Activated CD8-positive, alpha-beta memory T cell treated with anti-CD3 and anti-CD28 coated beads, Interleukin-2, amount 50 U/mL, for 24 hours (primary cell): ENCODE measurements around the gene NEO1.

ENCODE experiments used
- DNase-seq: peaks from one replicate; pipeline ENCODE4 v3.0.0-alpha.2; 2020; ENCODE audit errors: extremely low read depth

The NEO1 gene

DNA sequence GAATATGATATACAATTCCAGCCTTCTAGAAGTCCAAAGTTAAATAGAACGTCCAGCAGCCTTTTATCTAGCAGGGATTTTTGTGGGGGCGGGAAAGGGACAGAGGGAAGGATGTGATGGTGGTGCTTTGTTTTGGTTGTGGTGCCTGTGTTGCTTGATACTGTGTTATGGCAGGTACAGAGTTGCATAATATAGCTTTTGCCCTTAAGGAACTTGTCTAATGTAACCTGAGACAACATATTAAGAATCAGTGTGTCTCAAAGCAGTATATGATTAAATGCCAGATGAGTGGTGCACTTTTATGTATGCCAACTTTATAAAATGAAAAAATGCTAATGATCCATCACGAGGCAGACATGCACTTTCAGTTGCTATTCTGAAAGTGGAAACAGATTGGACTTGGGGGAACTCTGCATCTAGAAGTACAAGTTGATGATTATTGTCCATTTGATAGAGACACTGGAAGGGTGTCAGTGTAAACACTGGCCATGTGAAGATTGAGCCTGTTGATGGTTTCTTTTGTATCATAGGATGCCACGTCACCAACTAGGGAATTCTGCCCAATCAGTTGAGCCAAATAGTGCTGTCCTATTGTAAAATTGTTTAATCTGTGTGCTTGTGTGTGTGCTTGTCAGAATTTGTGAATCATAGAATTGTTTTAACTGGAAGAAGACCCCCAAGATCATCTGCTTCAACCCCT, 23.0 kb downstream of the NEO1 start:
- no peak for DNase-seq

DNA sequence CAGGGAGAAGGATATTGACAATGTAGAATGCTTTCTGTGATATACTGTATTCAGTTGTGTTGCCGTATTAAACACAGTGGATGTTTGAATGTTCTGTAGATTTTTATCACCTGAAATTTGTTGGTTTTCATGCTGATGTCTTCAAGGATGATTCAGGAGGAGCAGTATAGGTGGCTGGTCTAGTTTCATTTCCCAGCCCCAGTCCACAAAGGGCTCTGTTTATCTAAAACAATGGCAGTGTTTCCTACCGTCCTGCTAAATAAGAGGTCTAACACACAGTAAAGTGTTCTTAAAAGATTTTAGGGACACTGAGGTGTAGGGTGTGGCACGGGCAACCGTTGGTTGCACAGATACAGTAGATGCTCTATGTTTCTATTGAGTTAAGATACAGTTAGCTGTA, 26.0 kb downstream of the NEO1 start:
- no peak for DNase-seq

DNA sequence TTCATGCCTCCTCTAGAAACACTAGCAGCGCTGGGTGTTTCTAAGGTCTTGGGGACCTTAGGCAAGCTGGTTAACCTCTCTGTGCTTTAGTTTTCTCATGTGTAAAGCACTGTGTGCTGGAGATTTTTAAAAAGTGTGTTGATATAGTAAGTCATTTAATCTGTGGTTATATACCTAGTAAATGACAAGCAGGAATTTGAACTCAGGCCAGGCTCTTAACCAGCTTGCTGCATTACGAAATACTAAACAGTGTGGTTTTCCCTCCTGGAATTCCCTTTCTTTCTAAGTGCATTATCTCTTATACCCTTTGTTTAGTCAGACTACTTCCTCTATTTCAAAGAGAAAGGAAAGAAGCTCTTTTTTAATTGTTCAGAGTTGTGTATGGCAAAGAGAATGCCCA, 26.5 kb downstream of the NEO1 start:
- no peak for DNase-seq

DNA sequence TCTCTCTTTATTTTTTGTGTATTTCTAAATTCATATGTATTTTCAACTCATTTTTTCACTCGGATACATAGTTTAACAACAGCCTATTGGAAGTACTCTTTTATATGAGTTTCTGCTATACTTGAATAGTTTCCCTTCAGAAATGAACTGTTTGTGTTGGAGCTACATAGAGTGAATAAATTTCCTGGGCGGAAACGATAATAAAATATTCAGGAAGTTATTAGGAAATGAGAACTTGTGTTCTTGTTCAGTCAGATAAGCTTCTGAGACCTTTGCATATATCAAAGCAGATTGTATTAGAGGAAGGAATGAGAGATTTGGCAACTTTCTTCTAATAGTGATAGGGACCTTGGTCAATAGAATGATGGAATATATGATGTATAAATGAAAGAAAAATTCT, 27.3 kb downstream of the NEO1 start:
- DNase-seq: no peak

DNA sequence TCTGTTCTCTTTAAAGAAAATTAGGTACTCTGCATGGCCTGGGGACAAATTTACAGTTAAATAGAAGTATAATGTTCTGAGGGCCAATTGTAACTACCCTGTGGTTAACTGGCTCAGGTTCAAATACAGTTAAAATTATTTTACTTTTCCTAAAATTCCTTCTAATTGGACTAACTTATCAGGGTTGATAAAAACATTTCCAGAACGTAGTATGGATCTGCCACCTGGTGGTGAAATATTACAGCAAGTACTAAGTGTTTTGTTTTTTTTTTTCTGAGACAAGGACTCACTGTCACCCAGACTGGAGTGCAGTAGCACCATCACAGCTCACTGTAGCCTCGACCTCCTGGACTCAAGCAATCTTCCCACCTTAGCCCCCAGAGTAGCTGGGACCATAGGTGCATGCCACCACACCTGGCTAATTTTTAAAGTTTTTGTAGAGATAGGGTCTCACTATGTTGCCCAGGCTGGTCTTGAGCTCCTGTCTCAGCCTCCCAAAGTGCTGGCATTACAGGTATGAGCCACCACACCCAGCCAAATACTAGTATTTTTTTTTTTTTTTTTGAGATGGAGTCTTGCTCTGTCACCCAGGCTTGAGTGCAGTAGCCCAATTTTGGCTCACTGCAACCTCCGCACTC, 29.2 kb downstream of the NEO1 start:
- no peak for DNase-seq

DNA sequence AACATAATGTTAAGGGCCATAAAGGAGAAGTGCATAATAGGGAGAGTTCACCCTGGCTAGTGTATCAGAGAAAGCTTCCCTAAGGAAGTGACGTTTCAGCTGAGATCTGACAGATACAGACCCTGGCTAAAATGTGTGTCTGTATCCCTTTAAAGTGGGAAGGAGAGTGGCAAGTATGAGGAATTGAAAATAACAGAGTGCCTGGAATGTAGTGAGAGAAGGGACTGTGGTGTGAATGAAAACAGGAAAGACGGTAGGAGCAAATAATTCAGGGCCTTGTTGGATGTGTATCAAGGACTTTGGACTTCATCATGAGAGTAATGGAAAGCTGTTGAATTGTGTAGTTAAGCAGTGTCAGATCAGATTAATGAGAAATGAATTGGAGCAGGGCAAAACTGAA, 30.5 kb downstream of the NEO1 start:
- DNase-seq: no peak

DNA sequence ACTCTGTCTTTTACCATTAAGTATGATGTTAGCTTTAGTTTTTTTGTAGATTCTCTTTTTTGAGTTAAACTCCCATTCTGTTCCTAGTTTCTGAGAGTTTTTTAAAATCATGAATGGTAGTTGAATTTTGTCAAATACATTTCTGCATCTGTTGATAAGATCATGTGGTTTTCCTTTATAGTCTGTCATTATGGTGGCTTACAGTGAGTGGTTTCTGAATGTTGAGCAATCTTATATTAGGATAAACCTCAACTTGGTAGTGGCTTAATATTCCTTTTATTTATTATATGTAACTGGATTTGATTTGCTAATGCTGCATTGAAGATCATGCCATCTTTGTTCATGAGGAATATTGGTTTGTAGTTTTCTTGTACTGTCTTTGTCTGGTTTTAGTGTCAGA, 34.8 kb downstream of the NEO1 start:
- no peak for DNase-seq

DNA sequence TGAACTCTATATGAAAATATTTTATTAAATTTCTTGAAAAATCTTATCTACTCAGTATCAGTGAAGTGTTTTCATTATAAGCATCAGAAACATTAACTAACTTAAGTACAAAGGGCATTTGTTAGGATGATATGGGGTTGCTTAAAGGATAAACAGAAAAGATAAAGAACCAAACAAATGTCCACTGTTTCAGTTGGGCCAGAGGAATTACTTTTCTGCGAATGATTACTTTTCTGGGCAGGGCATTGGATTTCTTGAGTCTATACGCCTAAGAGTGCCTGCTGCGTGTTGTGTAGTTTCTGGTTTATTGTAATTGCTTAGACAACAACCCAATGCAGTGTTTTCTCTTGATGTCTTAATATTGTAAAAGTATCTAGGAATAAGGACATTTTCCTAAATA, 52.8 kb downstream of the NEO1 start:
- no peak for DNase-seq

DNA sequence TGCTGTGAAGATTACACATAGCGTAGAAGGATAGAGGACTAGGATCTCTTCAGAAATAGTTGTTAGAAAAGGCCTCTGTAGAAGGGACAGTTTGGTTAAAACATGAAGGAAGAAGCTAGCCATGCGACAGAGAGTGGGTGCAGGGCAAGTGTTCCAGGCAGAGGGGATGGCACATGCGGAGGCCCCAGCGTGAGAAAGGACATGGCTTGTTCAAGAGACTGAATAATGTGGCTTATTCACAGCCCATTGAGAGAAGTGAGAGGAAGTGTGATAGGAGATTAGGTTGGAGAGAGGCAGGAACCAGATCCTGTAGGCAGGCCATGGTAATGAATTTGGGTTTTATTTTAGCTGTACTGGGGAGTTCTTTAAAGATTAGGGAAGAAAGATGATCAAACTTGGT, 56.4 kb downstream of the NEO1 start:
- DNase-seq: no peak

DNA sequence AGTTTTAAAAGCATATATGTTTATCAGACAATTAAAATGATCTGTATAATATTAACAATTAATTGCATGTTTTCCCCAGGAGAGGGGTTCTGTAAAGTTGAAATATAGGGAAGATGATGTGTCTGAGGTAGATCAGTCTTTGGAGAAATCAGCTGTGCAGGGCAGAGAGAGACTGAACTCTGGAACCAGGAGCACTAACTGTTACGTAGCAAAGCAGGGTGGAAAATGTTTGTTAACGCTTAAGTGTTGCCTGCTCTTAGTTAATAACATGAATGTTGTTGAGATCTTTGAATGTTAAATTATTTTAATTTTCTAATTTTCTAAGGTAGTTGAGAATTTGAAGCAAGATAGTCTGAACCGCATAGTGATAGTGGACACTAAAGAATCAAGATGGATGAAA, 57.5 kb downstream of the NEO1 start:
- no peak for DNase-seq

DNA sequence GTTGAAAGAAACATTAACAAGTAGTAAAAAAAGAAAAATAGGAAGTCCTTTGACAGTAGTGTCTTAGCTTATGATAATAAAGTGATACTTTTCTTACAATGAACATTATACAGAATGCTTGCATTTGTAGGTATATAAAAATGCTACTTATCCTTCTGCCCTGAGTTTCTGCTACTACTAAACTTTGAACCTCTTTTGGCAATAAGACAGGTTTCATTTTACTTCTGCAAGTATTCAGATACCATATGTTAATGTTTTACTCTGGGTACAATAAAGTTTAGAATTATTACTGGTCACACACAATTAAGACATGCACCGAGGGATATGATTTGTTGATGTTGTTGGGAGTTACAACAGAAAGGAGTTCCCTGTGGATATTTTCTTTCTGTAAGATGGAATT, 57.9 kb downstream of the NEO1 start:
- no peak for DNase-seq

DNA sequence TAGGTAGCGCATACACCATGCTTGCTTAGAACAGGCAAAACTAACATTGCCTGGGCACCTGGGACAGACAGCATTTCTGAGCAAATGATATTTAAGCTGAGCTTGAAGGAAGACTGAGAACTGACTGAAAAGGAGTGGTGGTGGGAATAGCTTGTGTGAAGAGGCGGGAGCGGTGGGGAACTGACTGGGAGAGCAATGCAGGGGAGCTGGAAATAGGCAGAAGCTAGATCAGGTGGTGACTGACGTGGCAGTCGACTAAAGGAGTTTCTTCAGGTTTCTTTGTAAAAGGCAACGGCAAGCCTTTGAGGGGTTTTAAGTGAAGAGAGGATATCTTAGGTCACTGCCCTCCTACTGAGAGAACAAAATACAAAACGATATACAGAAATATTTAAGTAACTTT, 61.8 kb downstream of the NEO1 start:
- no peak for DNase-seq

DNA sequence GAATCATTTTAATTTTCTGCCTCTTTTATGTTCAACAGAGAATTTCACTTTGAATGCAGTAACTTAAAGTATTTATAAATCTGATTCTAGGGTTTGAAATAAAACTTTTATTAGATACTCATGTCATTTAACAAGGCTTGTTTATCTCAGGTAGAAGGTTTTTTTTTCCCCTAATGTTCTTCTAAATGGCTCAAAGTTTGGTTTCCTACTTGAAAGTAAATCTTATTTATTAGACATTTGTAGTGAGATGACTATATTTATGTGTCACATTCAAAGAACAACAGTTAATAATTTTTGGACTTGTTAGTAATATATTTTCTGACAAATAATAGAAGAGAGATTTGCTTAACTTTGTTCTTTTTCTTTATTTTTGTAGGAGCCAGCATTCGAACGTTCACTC, 63.9 kb downstream of the NEO1 start:
- no peak for DNase-seq

DNA sequence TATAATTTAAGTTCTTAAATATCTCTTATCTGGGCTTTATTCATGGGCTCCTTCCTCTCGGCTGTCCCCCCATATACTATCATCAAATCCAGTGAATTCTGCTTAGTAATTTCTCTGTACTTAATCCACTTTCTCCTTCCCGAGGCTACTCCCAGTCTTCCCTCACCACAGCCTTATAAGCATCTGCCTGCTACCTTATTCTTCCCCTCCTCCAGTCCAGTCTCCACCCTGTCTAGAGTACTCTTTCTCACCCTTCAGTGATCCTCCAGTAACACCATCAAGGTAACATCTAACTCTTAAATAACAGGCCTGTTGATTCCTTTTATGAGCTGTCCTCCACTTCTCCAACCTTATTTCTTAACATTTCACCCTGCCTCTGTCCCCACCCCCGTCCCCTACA, 65.8 kb downstream of the NEO1 start:
- no peak for DNase-seq

DNA sequence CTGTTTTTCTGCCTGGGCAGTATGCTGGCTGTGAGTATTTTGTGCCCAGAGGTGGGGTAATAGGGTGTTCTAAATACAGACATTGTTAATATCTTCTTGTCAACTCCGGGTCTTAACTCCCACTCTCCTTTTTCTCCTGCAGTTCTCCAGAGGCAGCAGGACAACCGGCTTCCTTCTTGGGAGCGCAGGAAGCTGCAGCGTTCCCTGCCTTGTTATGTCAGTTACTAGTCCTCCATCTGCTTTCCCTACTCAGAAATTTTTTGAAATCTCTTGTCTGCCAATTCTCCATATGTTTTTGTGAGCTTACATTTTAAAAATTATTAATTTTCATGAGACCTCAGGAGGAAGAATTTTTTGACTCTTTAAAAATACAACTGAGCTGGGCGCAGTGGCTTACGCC, 67.2 kb downstream of the NEO1 start:
- no peak for DNase-seq

DNA sequence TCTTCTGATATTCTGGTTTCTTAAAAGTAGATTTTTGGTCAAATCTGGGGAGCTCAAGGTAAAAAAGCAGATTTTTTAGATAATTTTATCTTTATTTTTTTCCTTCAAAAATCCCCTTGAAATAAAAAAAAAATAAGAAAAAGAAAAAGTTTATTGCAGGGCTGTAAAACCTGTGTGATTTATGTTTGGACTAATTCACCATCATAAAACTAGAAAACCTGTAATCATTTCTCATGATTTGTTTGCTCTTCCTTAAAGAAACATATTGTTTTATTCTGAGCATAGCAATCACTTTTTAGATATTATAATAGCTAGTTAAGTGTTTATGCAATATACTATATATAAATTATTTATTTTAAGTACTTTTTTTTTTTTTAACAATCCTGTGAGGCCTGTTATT, 68.0 kb downstream of the NEO1 start:
- no peak for DNase-seq

DNA sequence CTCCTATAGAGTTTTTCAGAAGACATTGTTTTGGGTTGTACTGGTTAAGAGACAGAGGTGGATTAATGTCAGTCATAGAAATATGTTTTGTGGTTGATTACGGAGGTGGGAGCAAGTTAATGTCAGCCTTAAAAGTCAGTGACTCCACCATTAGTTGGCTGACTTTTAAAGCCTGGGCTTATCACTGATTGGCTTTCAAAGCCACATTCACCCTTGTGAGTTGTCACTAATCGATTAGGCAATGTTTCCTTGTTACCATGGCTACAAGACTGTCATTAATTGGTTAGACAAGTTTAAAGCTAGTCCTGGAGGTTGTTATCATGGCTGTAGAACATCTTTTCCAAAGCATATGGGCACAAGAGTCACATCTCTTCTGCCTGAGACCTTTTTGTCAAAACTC, 73.0 kb downstream of the NEO1 start:
- DNase-seq: no peak

DNA sequence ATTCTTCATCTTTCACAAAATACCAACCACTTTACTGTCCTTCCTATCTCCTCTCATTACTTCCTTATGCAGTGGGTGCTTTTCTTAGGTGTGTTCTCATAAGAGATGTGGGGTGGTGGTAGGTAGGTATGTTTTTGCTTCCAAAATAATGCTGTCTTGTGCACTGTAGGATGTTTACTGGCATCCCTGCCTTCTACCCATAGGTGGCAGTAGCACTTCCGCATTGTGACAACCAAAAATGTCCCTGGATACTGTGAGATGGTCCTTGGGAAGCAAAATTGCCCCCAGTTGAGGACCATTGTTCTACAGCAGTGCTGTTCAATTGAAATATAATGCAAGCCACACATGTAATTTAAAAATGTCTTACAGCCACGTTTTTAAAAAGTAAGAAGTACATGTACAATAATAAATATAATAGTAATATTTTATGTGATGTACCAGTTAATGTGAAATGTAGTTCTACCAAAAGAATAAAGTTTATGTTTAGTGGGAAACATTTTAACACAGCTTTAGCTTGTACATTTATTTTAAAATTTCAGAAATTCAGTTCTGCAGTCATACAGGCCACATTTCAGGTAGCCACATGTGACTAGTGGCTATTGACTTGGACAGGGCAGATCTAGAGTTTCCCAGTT, 75.2 kb downstream of the NEO1 start:
- DNase-seq: no peak

DNA sequence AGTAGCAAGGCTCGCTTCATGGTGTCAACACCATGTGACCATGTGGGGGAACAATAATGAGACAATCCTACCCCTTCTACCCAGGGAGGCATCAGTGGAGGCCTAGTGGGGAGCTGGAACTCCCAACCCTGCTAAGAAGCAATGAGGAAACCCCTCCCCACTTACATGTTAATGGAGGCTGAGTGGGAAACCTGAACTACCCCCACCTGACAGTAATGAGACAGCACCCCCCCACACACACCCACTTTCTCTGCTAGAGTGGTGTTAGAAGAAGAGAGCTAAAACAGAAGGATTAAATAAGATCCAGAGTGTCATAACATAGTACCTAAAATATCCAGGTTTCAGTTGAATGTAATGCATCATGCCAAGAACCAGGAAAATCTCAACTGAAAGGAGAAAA, 78.6 kb downstream of the NEO1 start:
- DNase-seq: no peak

DNA sequence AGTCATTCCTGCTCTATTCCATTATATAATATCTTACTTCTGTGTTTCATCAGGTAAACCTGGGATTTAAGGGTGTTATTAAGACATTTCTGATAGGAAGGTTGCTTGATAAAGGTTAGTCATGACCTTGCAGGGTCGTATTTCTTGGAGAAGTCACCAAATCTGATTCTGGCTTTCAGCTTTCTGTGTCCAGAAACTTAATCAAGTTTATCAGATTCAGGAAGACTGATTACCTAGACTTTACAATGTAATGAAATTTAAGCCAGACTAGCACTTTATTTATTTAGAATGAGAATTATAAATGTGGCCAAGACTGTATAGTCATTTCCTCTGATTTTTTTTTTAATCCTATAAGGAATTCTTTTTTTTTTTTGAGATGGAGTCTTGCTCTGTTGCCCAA, 81.9 kb downstream of the NEO1 start:
- DNase-seq: no peak

DNA sequence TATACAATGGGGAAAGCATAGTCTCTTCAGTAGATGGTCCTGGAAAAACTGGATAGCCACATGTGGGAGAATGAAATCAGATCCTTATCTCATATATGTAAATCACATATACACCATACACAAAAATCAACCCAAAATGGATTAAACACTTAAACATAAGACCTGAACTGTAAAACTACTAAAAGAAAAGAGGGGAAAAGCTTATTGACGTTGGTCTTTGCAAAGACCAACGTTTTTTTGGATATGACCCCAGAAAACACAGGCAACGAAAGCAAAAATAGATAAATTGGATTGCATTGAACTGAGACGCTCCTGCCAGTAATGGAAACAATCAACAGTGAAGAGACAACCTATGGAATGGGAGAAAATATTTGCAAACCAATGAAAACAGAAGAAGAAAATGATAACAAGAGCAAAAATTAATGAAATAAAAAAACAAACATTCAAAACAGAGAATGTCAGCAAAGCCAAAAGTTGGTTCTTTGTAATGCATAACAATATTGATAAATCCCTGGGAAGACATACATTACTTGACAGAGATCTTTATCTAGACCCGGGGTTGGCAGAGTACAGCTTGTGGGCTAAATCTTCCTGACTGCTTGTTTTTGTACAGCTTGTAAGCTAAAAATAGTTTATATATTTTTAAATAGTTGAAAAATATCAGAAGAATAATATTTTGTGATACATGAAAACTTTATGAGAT, 86.9 kb downstream of the NEO1 start:
- no peak for DNase-seq

DNA sequence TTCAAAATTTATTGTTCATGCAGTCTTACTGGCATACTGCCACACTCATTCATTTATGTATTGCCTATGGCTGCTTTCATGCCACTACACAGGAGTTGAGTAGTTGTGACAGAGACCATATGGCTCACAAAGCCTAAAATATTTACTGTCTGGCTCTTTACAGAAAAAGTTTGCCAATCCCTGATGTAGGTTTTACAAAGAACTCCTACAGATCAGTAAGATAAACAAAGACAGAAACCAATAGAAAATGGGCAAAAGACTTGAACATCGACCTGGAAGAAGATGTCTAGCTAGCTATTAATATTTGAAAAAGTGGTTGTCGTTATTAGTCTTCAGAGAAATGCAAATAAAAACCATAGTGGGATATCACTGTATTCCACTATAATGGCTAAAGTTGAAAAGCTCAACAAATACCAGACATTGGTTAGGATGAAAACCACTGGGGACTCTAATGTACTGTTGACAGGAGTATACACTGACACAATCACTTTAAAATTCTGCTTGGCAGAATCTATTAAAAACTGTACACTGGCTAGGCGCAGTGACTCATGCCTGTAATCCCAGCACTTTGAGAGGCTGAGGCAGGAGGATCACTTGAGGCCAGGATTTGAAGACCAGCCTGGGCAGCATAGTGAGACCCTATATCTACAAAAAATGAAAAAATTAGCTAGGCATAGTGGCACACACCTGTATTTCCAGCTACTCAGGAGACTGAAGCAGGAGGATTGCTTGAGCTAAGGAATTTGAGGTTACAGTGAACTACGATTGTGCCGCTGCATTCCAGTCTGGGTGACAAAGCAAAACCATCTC, 87.7 kb downstream of the NEO1 start:
- no peak for DNase-seq
